Measurements from ENCODE around the gene TTF1.

The TTF1 gene

GRCh38 chr9:132404228-132404881, 2.3 kb downstream of the TTF1 start:
- Histone ChIP-seq H2AFZ (ENCODE audit: low read depth, low read length) (no peak overlapping the region), H3K9me3 (ENCODE audit: control insufficient read depth, low read length) (no peaks in the 10 kb centered on the region), H3K27me3 (ENCODE audit: control insufficient read depth in 1 of 2, insufficient read depth in 1 of 2, low read length in 2 of 2) (peaks cover 4% of the 10 kb centered on the region in 2 experiments), H3K9ac (ENCODE audit: low read length) (peak overlapping the region; percentile 11), H4K91ac (ENCODE audit: low read length) (no peak overlapping the region), H3K79me1 (replicated peaks; ENCODE audit: low read length, poor library complexity, severe bottlenecking) (peaks cover 20% of the 10 kb centered on the region), H3K36me3 (ENCODE audit: control insufficient read depth in 1 of 2, insufficient read depth in 2 of 2, low read depth in 1 of 2, low read length in 2 of 2) (peaks cover 0 to 30% of the 10 kb centered on the region in 2 experiments), H2AK5ac (ENCODE audit: low read length, severe bottlenecking) (no peak overlapping the region), H3K4me3 (ENCODE audit: insufficient read depth in 1 of 2, low read depth in 1 of 2, low read length in 2 of 2) (no peak overlapping the region), H2BK15ac (ENCODE audit: low read depth, poor library complexity, severe bottlenecking) (no peak overlapping the region), H3K18ac (ENCODE audit: low read depth in 1 of 2, low read length in 2 of 2) (no peak overlapping the region), H4K8ac (ENCODE audit: low read length) (no peak overlapping the region), H3K4me1 (ENCODE audit: control insufficient read depth, insufficient read depth, low read depth, low read length) (peaks cover 7% of the 10 kb centered on the region), H3K27ac (ENCODE audit: low read length, poor library complexity, severe bottlenecking) (no peak overlapping the region), H3K4me2 (ENCODE audit: low read length, poor library complexity, severe bottlenecking) (no peak overlapping the region), H2BK120ac (ENCODE audit: low read depth, low read length) (no peak overlapping the region), H2BK12ac (ENCODE audit: low read length in 2 of 2) (no peak overlapping the region), H3K14ac (ENCODE audit: low read length in 2 of 2) (no peak overlapping the region), H3K23ac (ENCODE audit: low read length in 2 of 2) (no peak overlapping the region), H2BK5ac (ENCODE audit: low read depth, low read length, poor library complexity, severe bottlenecking) (no peak overlapping the region), H3K4ac (ENCODE audit: low read depth in 1 of 2, low read length in 2 of 2) (no peak overlapping the region)
- peak; percentile 26 for DNase-seq
- WGBS, result 86% methylated on average over 9 of the region's 9 CpGs

DNA sequence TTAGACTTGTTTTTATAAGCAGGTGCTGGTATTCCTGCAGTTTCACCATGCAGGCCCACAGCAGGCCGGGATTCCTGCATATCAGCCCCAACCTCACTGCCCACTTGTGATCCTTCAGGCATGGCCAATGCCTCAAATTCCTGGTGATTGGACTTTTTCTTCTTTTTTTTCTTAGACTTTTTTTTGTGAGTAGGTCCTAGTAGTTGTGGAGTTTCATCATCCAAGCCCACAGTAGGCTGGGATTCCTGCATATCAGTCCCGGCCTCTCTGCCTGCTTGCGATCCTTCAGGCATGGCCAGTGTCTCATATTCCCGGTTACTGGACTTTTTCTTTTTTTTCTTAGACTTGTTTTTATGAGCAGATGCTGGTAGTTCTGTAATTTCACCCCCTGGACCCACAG, 4.8 kb downstream of the TTF1 start:
- Histone ChIP-seq H2BK12ac (ENCODE audit: low read length in 2 of 2) (no peak overlapping the region), H3K4ac (ENCODE audit: low read depth in 1 of 2, low read length in 2 of 2) (no peak overlapping the region), H4K8ac (ENCODE audit: low read length) (no peak overlapping the region), H3K27me3 (ENCODE audit: control insufficient read depth in 1 of 2, insufficient read depth in 1 of 2, low read length in 2 of 2) (no peaks in the 10 kb centered on the region), H3K27ac (ENCODE audit: low read length, poor library complexity, severe bottlenecking) (peak overlapping the region; percentile 27), H3K9me3 (ENCODE audit: control insufficient read depth, low read length) (no peaks in the 10 kb centered on the region), H3K4me1 (ENCODE audit: control insufficient read depth, insufficient read depth, low read depth, low read length) (peaks cover 6% of the 10 kb centered on the region), H3K79me1 (replicated peaks; ENCODE audit: low read length, poor library complexity, severe bottlenecking) (peaks cover 22% of the 10 kb centered on the region), H3K9ac (ENCODE audit: low read length) (no peak overlapping the region), H4K91ac (ENCODE audit: low read length) (no peak overlapping the region), H3K4me2 (ENCODE audit: low read length, poor library complexity, severe bottlenecking) (no peak overlapping the region), H3K23ac (ENCODE audit: low read length in 2 of 2) (no peak overlapping the region), H3K14ac (ENCODE audit: low read length in 2 of 2) (no peak overlapping the region), H3K4me3 (ENCODE audit: insufficient read depth in 1 of 2, low read depth in 1 of 2, low read length in 2 of 2) (no peak overlapping the region), H2AK5ac (ENCODE audit: low read length, severe bottlenecking) (no peak overlapping the region), H2AFZ (ENCODE audit: low read depth, low read length) (no peak overlapping the region), H3K18ac (ENCODE audit: low read depth in 1 of 2, low read length in 2 of 2) (no peak overlapping the region), H2BK5ac (ENCODE audit: low read depth, low read length, poor library complexity, severe bottlenecking) (peak overlapping the region; percentile 22), H2BK120ac (ENCODE audit: low read depth, low read length) (no peak overlapping the region), H3K36me3 (ENCODE audit: control insufficient read depth in 1 of 2, insufficient read depth in 2 of 2, low read depth in 1 of 2, low read length in 2 of 2) (peaks cover 15 to 52% of the 10 kb centered on the region in 2 experiments), H2BK15ac (ENCODE audit: low read depth, poor library complexity, severe bottlenecking) (no peak overlapping the region)
- DNase-seq, result no peak
- WGBS, result 98% methylated on average over 4 of the region's 4 CpGs

GRCh38 chr9:132395560-132395959, 11.1 kb downstream of the TTF1 start:
- Histone ChIP-seq H3K23ac (ENCODE audit: low read length in 2 of 2) (no peak overlapping the region), H4K8ac (ENCODE audit: low read length) (no peak overlapping the region), H2BK15ac (ENCODE audit: low read depth, poor library complexity, severe bottlenecking) (no peak overlapping the region), H2AK5ac (ENCODE audit: low read length, severe bottlenecking) (no peak overlapping the region), H3K9me3 (ENCODE audit: control insufficient read depth, low read length) (no peaks in the 10 kb centered on the region), H3K4me2 (ENCODE audit: low read length, poor library complexity, severe bottlenecking) (no peak overlapping the region), H3K27me3 (ENCODE audit: control insufficient read depth in 1 of 2, insufficient read depth in 1 of 2, low read length in 2 of 2) (no peaks in the 10 kb centered on the region), H2BK12ac (ENCODE audit: low read length in 2 of 2) (no peak overlapping the region), H2BK120ac (ENCODE audit: low read depth, low read length) (no peak overlapping the region), H3K4ac (ENCODE audit: low read depth in 1 of 2, low read length in 2 of 2) (no peak overlapping the region), H3K79me1 (replicated peaks; ENCODE audit: low read length, poor library complexity, severe bottlenecking) (peaks cover 5% of the 10 kb centered on the region), H3K4me3 (ENCODE audit: insufficient read depth in 1 of 2, low read depth in 1 of 2, low read length in 2 of 2) (no peak overlapping the region), H3K9ac (ENCODE audit: low read length) (no peak overlapping the region), H3K36me3 (ENCODE audit: control insufficient read depth in 1 of 2, insufficient read depth in 2 of 2, low read depth in 1 of 2, low read length in 2 of 2) (peaks cover 58 to 82% of the 10 kb centered on the region in 2 experiments), H3K14ac (ENCODE audit: low read length in 2 of 2) (no peak overlapping the region), H3K18ac (ENCODE audit: low read depth in 1 of 2, low read length in 2 of 2) (no peak overlapping the region), H2BK5ac (ENCODE audit: low read depth, low read length, poor library complexity, severe bottlenecking) (no peak overlapping the region), H3K4me1 (ENCODE audit: control insufficient read depth, insufficient read depth, low read depth, low read length) (no peaks in the 10 kb centered on the region), H2AFZ (ENCODE audit: low read depth, low read length) (no peak overlapping the region), H3K27ac (ENCODE audit: low read length, poor library complexity, severe bottlenecking) (no peak overlapping the region), H4K91ac (ENCODE audit: low read length) (no peak overlapping the region)
- 88% methylated on average over 10 of the region's 11 CpGs for WGBS
- no peak for DNase-seq

GRCh38 chr9:132391449-132391848, 15.2 kb downstream of the TTF1 start:
- Histone ChIP-seq H3K4ac (ENCODE audit: low read depth in 1 of 2, low read length in 2 of 2) (no peak overlapping the region), H3K4me3 (ENCODE audit: insufficient read depth in 1 of 2, low read depth in 1 of 2, low read length in 2 of 2) (no peak overlapping the region), H3K36me3 (ENCODE audit: control insufficient read depth in 1 of 2, insufficient read depth in 2 of 2, low read depth in 1 of 2, low read length in 2 of 2) (peaks cover 64 to 87% of the 10 kb centered on the region in 2 experiments), H2BK120ac (ENCODE audit: low read depth, low read length) (no peak overlapping the region), H3K4me1 (ENCODE audit: control insufficient read depth, insufficient read depth, low read depth, low read length) (no peaks in the 10 kb centered on the region), H3K14ac (ENCODE audit: low read length in 2 of 2) (no peak overlapping the region), H3K9me3 (ENCODE audit: control insufficient read depth, low read length) (no peaks in the 10 kb centered on the region), H3K23ac (ENCODE audit: low read length in 2 of 2) (no peak overlapping the region), H3K9ac (ENCODE audit: low read length) (no peak overlapping the region), H3K27ac (ENCODE audit: low read length, poor library complexity, severe bottlenecking) (no peak overlapping the region), H2BK15ac (ENCODE audit: low read depth, poor library complexity, severe bottlenecking) (no peak overlapping the region), H3K27me3 (ENCODE audit: control insufficient read depth in 1 of 2, insufficient read depth in 1 of 2, low read length in 2 of 2) (no peaks in the 10 kb centered on the region), H3K79me1 (replicated peaks; ENCODE audit: low read length, poor library complexity, severe bottlenecking) (peaks cover 9% of the 10 kb centered on the region), H2BK12ac (ENCODE audit: low read length in 2 of 2) (no peak overlapping the region), H3K4me2 (ENCODE audit: low read length, poor library complexity, severe bottlenecking) (no peak overlapping the region), H3K18ac (ENCODE audit: low read depth in 1 of 2, low read length in 2 of 2) (no peak overlapping the region), H4K91ac (ENCODE audit: low read length) (no peak overlapping the region), H2BK5ac (ENCODE audit: low read depth, low read length, poor library complexity, severe bottlenecking) (no peak overlapping the region), H2AFZ (ENCODE audit: low read depth, low read length) (no peak overlapping the region), H2AK5ac (ENCODE audit: low read length, severe bottlenecking) (no peak overlapping the region), H4K8ac (ENCODE audit: low read length) (no peak overlapping the region)
- 95% methylated on average over 11 of the region's 11 CpGs for WGBS
- no peak for DNase-seq

Measured in mesenchymal stem cell (in vitro differentiated cells and primary cell).